Mesendoderm (in vitro differentiated cells): ENCODE measurements around the gene EIF2B2.
"Not testable (repeated sequence)": the region's sequence is repeated elsewhere in the genome, so short reads cannot be mapped to it uniquely, and the experiment has no call there.

ENCODE experiments used
- DNase-seq: peaks from one replicate; pipeline ENCODE4 v3.0.0; 2013
- H2AK5ac ChIP-seq: 2 replicates; pipeline ENCODE4 v1.6.1; 2013; ENCODE audit warnings: low read length, inconsistent platforms
- H2BK120ac ChIP-seq: 2 replicates; pipeline ENCODE4 v1.6.1; 2013; ENCODE audit warnings: low read depth, mild to moderate bottlenecking, low read length, moderate library complexity, mixed read lengths
- H2BK15ac ChIP-seq: replicated peaks from 2 replicates; pipeline ENCODE4 v1.6.1; 2013; ENCODE audit warnings: low read depth, mild to moderate bottlenecking, moderate library complexity
- H2BK5ac ChIP-seq: 2 replicates; pipeline ENCODE4 v1.6.1; 2013; ENCODE audit warnings: low read length, inconsistent platforms
- H3K18ac ChIP-seq: 2 replicates; pipeline ENCODE4 v1.6.1; 2013; ENCODE audit warnings: mild to moderate bottlenecking, low read length, mixed read lengths
- H3K23ac ChIP-seq: one replicate; pipeline ENCODE4 v1.6.1; 2013; ENCODE audit warnings: low read length
- H3K27ac ChIP-seq: 2 replicates; pipeline ENCODE4 v1.5.1; 2013; ENCODE audit warnings: low read depth, mild to moderate bottlenecking, inconsistent platforms, low read length, moderate library complexity
- H3K27me3 ChIP-seq: 2 replicates; pipeline ENCODE4 v1.6.1; 2013; ENCODE audit warnings: low read length, control low read depth, mild to moderate bottlenecking, inconsistent platforms; ENCODE audit not compliant: insufficient read depth, poor library complexity
- H3K36me3 ChIP-seq: 2 replicates; pipeline ENCODE4 v1.6.1; 2013; ENCODE audit warnings: low read length, inconsistent platforms; ENCODE audit not compliant: control insufficient read depth, insufficient read depth
- H3K4ac ChIP-seq: one replicate; pipeline ENCODE4 v1.6.1; 2013; ENCODE audit warnings: low read depth, mild to moderate bottlenecking, low read length, moderate library complexity
- H3K4me1 ChIP-seq: 2 replicates; pipeline ENCODE4 v1.6.1; 2013; ENCODE audit warnings: low read depth, low read length, inconsistent platforms; ENCODE audit not compliant: control insufficient read depth
- H3K4me2 ChIP-seq: 2 replicates; pipeline ENCODE4 v1.6.1; 2013; ENCODE audit warnings: low read length
- H3K4me3 ChIP-seq: 2 replicates; pipeline ENCODE4 v1.5.1; 2013; ENCODE audit warnings: mild to moderate bottlenecking, low read length
- H3K56ac ChIP-seq: one replicate; pipeline ENCODE4 v1.6.1; 2013; ENCODE audit warnings: low read length
- H3K79me1 ChIP-seq: 2 replicates; pipeline ENCODE4 v1.6.1; 2013; ENCODE audit warnings: low read length, inconsistent platforms
- H3K79me2 ChIP-seq: 2 replicates; pipeline ENCODE4 v1.6.1; 2013; ENCODE audit warnings: mild to moderate bottlenecking, low read length; ENCODE audit not compliant: control insufficient read depth, insufficient read depth
- H3K9ac ChIP-seq: 2 replicates; pipeline ENCODE4 v1.6.1; 2013; ENCODE audit warnings: low read length, inconsistent platforms
- H4K5ac ChIP-seq: one replicate; pipeline ENCODE4 v1.6.1; 2013; ENCODE audit warnings: low read length
- H4K8ac ChIP-seq: one replicate; pipeline ENCODE4 v1.6.1; 2013; ENCODE audit warnings: low read depth, mild to moderate bottlenecking, control low read depth, low read length, moderate library complexity
- WGBS: extraction: QIAGEN DNeasy Blood & Tissue Kit; methylation state at CpG from one replicate; pipeline ENCODE4 v1.1.7; 2013; ENCODE audit warnings: low lambda C conversion rate, missing lambda C conversion rate; ENCODE audit not compliant: insufficient coverage; ENCODE audit errors: extremely low coverage; 5-methylcytosine and 5-hydroxymethylcytosine counted together

EIF2B2 gene

GRCh38 chr14:74988131-74988530, 14.6 kb upstream of the EIF2B2 start:
- Histone ChIP-seq H2AK5ac (no peak overlapping the region), H3K56ac (no peak overlapping the region), H4K8ac (no peak overlapping the region), H2BK120ac (no peak overlapping the region), H3K27ac (no peak overlapping the region), H3K4me1 (peaks cover 3% of the 10 kb centered on the region), H3K9ac (no peak overlapping the region), H3K4me2 (no peak overlapping the region), H3K18ac (no peak overlapping the region), H3K36me3 (no peaks in the 10 kb centered on the region), H2BK15ac (no peak overlapping the region), H3K23ac (no peak overlapping the region), H3K4ac (no peak overlapping the region), H3K79me1 (no peaks in the 10 kb centered on the region), H2BK5ac (no peak overlapping the region), H4K5ac (no peak overlapping the region), H3K27me3 (no peaks in the 10 kb centered on the region), H3K79me2 (no peaks in the 10 kb centered on the region), H3K4me3 (no peak overlapping the region)
- DNase-seq = peak; percentile 71
- no CpG with 5 or more reads among the region's 4 CpGs for WGBS

GRCh38 chr14:74988993-74989392, 13.7 kb upstream of the EIF2B2 start:
- no peak overlapping the region for H3K56ac ChIP-seq
- H3K79me2 ChIP-seq = no peaks in the 10 kb centered on the region
- no peak overlapping the region for H3K9ac ChIP-seq
- no peak overlapping the region for H2BK5ac ChIP-seq
- no peaks in the 10 kb centered on the region for H3K36me3 ChIP-seq
- peak overlapping the region; percentile 93 for H4K5ac ChIP-seq
- no peak overlapping the region for H2BK15ac ChIP-seq
- H3K4me2 ChIP-seq = no peak overlapping the region
- no peak overlapping the region for H3K4ac ChIP-seq
- no peak overlapping the region for H2AK5ac ChIP-seq
- H3K27me3 ChIP-seq = no peaks in the 10 kb centered on the region
- no peak overlapping the region for H3K23ac ChIP-seq
- no peak overlapping the region for H2BK120ac ChIP-seq
- no peaks in the 10 kb centered on the region for H3K79me1 ChIP-seq
- H3K18ac ChIP-seq = no peak overlapping the region
- H3K27ac ChIP-seq = no peak overlapping the region
- WGBS = no CpG with 5 or more reads among the region's 1 CpG
- H4K8ac ChIP-seq = no peak overlapping the region
- DNase-seq = peak; percentile 24
- H3K4me1 ChIP-seq = peaks cover 3% of the 10 kb centered on the region
- no peak overlapping the region for H3K4me3 ChIP-seq

GRCh38 chr14:74994182-74994581, 8.5 kb upstream of the EIF2B2 start:
- not testable (repeated sequence) for H3K27me3 ChIP-seq, H3K79me1 ChIP-seq, H3K4me3 ChIP-seq, H3K4ac ChIP-seq, H3K79me2 ChIP-seq, H4K8ac ChIP-seq, H4K5ac ChIP-seq, DNase-seq, H3K56ac ChIP-seq, H2BK5ac ChIP-seq, H3K23ac ChIP-seq, H3K36me3 ChIP-seq, H2BK120ac ChIP-seq, H2BK15ac ChIP-seq, H3K27ac ChIP-seq, H3K18ac ChIP-seq, H2AK5ac ChIP-seq, H3K4me2 ChIP-seq, H3K9ac ChIP-seq, H3K4me1 ChIP-seq
- WGBS = no CpG with 5 or more reads among the region's 28 CpGs

- H4K5ac ChIP-seq, H3K27ac ChIP-seq, DNase-seq, H4K8ac ChIP-seq, H3K18ac ChIP-seq, H2BK5ac ChIP-seq, H3K4me3 ChIP-seq, H3K23ac ChIP-seq, H3K4ac ChIP-seq, H2BK15ac ChIP-seq, H3K56ac ChIP-seq, H3K9ac ChIP-seq, H3K36me3 ChIP-seq, H3K4me1 ChIP-seq, H3K79me1 ChIP-seq, H3K79me2 ChIP-seq, H2AK5ac ChIP-seq, H2BK120ac ChIP-seq, H3K4me2 ChIP-seq, H3K27me3 ChIP-seq: not testable (repeated sequence)
- WGBS = no CpG with 5 or more reads among the region's 7 CpGs
These were observed 6.9 kb upstream of the EIF2B2 start for GRCh38 chr14:74995781-74996180.

- Histone ChIP-seq H3K36me3 (no peaks in the 10 kb centered on the region), H2BK120ac (no peak overlapping the region), H3K79me2 (peaks cover 17% of the 10 kb centered on the region), H3K23ac (no peak overlapping the region), H3K9ac (no peak overlapping the region), H3K18ac (no peak overlapping the region), H3K27me3 (no peaks in the 10 kb centered on the region), H2AK5ac (no peak overlapping the region), H2BK15ac (no peak overlapping the region), H3K79me1 (peaks cover 11% of the 10 kb centered on the region), H4K5ac (no peak overlapping the region), H3K4me2 (no peak overlapping the region), H3K4me3 (no peak overlapping the region), H3K4me1 (no peaks in the 10 kb centered on the region), H3K4ac (no peak overlapping the region), H3K27ac (no peak overlapping the region), H2BK5ac (no peak overlapping the region), H3K56ac (no peak overlapping the region), H4K8ac (no peak overlapping the region)
- no peak for DNase-seq
- WGBS = no CpG with 5 or more reads among the region's 2 CpGs
These were observed 1.5 kb upstream of the EIF2B2 start for GRCh38 chr14:75001261-75001660.

GRCh38 chr14:75001899-75002298, 822 bp upstream of the EIF2B2 start:
- Histone ChIP-seq H4K8ac (no peak overlapping the region), H3K4me2 (peak overlapping the region; percentile 54), H3K56ac (no peak overlapping the region), H3K79me1 (peaks cover 13% of the 10 kb centered on the region), H4K5ac (no peak overlapping the region), H3K4me3 (no peak overlapping the region), H3K4ac (no peak overlapping the region), H3K36me3 (peaks cover 4% of the 10 kb centered on the region), H2BK5ac (no peak overlapping the region), H3K79me2 (peaks cover 17% of the 10 kb centered on the region), H2AK5ac (no peak overlapping the region), H3K27me3 (no peaks in the 10 kb centered on the region), H3K4me1 (no peaks in the 10 kb centered on the region), H3K27ac (no peak overlapping the region), H3K18ac (no peak overlapping the region), H3K9ac (peak overlapping the region; percentile 55), H2BK15ac (no peak overlapping the region), H3K23ac (no peak overlapping the region), H2BK120ac (no peak overlapping the region)
- no CpG with 5 or more reads among the region's 1 CpG for WGBS
- no peak for DNase-seq
